Adipose tissue (tissue), 3 donors: ENCODE measurements around the gene CHSY3. TPM values are rescaled to one million over a fixed set of nuclear protein-coding genes. Genes with fewer than 3 reads are reported as not detected.

Source experiments
- H3K27ac ChIP-seq: one replicate; pipeline ENCODE4 v1.5.1; 2013; ENCODE audit warnings: low read depth, low read length
- WGBS, 3 donors: extraction: QIAGEN DNeasy Blood & Tissue Kit; methylation state at CpG; one replicate each; pipeline ENCODE4 v1.1.7; 2013; 5-methylcytosine and 5-hydroxymethylcytosine counted together
- polyA plus RNA-seq, 3 donors: library from polyadenylated mRNA; stranded (reverse); fragments of 200-250 nt; gene quantifications; one replicate each; pipeline ENCODE4 v1.2.3, GENCODE V29; 2013
- donor health status: healthy with polysubstance abuse.
- donor health status: Bipolar disorder and iron deficiency.
- donor health status: healthy.

The CHSY3 gene
- polyA plus RNA-seq, 3 donors: 0.22 to 2.9 (median 0.36) TPM

GRCh38 chr5:130065617-130066016, 161.4 kb downstream of the CHSY3 start:
- 61 to 73% (median 69%) methylated on average over 2 of the region's 2 CpGs for whole genome bisulfite sequencing, 3 donors
- no peak overlapping the region for H3K27ac ChIP-seq

DNA sequence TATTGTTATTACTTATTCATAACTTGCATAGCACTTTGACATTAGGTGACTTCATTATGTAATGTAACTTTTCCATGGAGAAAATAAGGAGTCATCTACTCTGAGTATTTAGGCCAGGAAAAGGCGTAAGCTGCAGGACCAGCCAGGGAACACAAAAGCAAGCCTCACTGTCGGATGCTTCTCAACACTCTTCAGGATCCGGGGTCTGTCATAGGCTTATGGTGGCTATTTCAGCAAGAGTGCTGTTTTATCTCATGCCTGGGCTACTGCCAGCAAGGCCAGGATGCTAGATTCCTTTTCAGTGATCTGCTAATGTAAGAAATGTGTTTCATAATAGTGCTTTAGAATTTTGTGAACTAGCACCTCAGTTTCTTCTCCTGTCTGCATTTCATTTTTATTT, 162.4 kb downstream of the CHSY3 start:
- WGBS, 3 donors: 67 to 84% (median 76%) methylated on average over 3 of the region's 3 CpGs
- no peak overlapping the region for H3K27ac ChIP-seq

GRCh38 chr5:130067364-130067763, 163.1 kb downstream of the CHSY3 start:
- no peak overlapping the region for H3K27ac ChIP-seq

DNA sequence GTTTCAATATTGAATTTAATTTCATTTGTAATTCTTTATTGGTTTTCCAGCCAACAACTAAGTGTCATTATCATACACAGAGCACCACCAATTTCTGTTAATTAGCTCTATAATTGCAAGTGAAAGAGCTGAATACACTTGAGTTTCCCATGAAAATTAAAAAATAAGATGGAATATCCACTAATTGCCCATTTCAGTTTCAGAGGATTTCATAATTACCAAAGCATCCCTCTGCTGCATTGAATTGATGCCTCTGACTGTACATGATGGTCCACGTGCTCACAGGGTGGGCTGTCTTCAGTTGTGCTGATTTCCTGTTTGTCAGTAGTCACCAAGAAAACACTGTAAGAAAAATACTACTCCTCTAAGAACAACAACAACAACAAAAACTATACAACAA, 163.8 kb downstream of the CHSY3 start:
- 73 to 89% (median 88%) methylated on average over 1 of the region's 1 CpG for WGBS, 3 donors
- no peak overlapping the region for H3K27ac ChIP-seq

GRCh38 chr5:130068988-130069387, 164.7 kb downstream of the CHSY3 start:
- 90 to 94% (median 90%) methylated on average over 1 of the region's 1 CpG for whole genome bisulfite sequencing, 3 donors
- no peak overlapping the region for H3K27ac ChIP-seq

DNA sequence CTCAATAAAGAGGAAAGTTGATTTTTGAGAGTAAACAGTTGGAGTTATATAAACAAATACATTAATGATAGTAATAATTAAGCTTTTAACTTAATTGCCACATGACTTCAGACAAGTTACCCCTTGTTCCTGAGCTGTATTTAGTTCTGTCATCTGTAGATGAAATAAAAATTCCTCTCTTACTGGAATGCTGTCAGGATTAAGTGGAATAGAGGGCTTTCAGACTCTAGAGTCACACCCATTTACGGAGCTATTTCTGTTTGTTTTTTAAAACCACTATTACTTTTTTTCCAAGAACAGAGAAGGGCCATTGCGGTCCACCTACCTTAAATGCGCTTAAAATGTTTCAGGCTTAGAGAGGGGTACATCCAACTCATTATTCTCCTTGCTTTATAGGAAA, 170.6 kb downstream of the CHSY3 start:
- no peak overlapping the region for H3K27ac ChIP-seq
- WGBS, 3 donors: 73 to 81% (median 80%) methylated on average over 3 of the region's 3 CpGs

GRCh38 chr5:130077007-130077406, 172.7 kb downstream of the CHSY3 start:
- 87 to 91% (median 89%) methylated on average over 2 of the region's 2 CpGs for WGBS, 3 donors
- H3K27ac ChIP-seq: no peak overlapping the region

DNA sequence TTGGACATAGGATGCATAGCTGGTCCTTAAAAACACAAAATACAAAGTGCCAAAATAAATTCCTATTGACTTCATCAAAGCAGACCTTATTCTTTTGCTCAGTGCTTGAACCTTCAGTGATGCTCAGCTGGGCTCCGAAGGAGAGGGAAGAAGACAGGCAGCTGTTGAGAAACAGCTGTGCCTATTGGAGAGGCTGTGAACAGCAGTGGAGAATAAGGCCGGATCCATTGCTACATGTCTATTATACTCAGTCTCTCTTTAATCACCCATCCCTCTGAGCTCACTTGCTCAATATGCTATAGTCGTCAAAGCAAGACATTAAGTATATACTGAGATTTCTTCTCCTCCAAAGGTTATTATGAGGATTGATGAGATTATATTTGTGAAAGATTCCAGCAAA, 174.4 kb downstream of the CHSY3 start:
- WGBS, 3 donors: 73 to 83% (median 83%) methylated on average over 3 of the region's 3 CpGs
- no peak overlapping the region for H3K27ac ChIP-seq

GRCh38 chr5:130090569-130091270, 186.5 kb downstream of the CHSY3 start:
- 62 to 78% (median 70%) methylated on average over 8 of the region's 8 CpGs for WGBS, 3 donors
- H3K27ac ChIP-seq: no peak overlapping the region

- H3K27ac ChIP-seq: no peak overlapping the region
Observed at GRCh38 chr5:130092991-130093390, 188.7 kb downstream of the CHSY3 start.

DNA sequence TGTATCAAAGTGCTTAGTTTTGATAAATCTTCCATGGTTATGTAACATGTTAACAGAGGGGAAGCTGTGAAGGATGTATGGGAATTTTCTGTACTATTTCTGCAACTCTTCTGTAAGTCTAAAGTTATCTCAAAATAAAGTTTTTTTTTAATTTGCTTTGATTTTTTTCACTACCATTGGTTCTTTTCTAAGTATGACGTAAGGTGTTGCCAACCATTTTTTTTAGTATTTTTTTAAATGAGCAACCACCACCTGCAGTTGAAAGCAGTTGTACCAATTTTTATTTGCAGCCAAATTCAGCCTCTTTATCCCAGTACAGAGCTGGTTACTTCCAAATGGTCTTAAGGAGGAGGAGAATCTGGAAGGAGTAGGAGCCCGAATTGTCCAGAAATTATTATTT, 192.2 kb downstream of the CHSY3 start:
- no peak overlapping the region for H3K27ac ChIP-seq
- 88 to 100% (median 93%) methylated on average over 2 of the region's 2 CpGs for WGBS, 3 donors

GRCh38 chr5:130099008-130099407, 194.7 kb downstream of the CHSY3 start:
- 55 to 67% (median 65%) methylated on average over 2 of the region's 2 CpGs for WGBS, 3 donors
- no peak overlapping the region for H3K27ac ChIP-seq

DNA sequence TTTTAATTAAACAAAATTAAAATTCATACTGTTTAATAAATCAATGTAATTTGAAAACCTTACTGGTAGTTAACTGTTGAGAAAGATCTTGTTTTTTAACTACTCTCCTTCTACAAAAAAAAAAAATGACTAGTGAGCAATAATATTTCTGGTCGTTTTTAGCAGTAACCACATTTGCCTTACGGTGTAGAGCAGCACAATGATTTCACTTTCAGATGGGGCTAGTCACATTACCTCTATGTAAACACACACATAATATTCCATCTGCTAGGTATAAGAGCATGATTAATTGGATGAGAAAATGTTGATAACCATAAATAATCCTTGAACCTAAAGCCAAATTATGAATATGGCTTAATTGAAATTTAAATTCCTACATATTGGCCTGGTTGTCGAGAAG, 198.1 kb downstream of the CHSY3 start:
- H3K27ac ChIP-seq: no peak overlapping the region
- 68 to 80% (median 79%) methylated on average over 3 of the region's 3 CpGs for WGBS, 3 donors

- 91 to 98% (median 95%) methylated on average over 1 of the region's 1 CpG for WGBS, 3 donors
- no peak overlapping the region for H3K27ac ChIP-seq
Observed at GRCh38 chr5:130102960-130103359, 198.7 kb downstream of the CHSY3 start.

DNA sequence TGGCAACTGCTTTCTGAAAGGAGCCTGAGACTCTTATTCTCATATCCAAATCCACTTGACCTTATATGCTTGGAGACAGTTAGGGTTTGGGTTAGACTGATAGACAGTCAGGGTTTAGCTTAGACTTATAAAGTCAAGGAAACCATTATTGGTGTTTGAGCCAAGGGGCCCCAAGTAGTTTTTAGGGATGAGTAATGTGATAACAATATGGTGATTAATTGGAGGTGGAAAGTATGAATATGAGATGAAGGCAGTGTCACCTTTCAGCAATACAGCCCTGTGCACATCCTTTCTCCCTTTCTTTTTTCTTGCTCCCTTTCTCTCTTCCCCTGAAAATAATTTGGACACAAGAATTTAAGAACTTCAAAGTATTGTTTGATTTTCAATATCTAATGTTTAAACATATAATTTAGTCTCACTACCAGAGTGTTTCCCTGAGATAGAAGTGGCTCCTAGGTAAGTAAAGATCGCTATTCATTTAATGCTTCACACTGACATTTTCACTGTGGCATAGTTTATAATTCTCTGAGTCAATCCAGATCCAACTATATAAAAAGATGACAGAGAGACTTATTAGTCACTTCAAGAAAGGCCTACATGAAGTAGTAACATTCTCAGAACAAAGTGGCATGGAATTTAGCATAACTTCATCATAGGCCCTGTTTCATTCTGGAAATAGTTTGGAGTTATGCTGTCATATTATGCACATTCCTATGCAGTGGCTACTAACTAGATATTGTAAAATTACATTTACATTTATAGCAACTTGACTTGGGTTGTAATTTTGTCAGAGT, 200.8 kb downstream of the CHSY3 start:
- no peak overlapping the region for H3K27ac ChIP-seq
- WGBS, 3 donors: 88 to 93% (median 90%) methylated on average over 1 of the region's 1 CpG

GRCh38 chr5:130106480-130106879, 202.2 kb downstream of the CHSY3 start:
- H3K27ac ChIP-seq: no peak overlapping the region

- no peak overlapping the region for H3K27ac ChIP-seq
- 32 to 61% (median 49%) methylated on average over 1 of the region's 1 CpG for WGBS, 3 donors
Observed at GRCh38 chr5:130109152-130109551, 204.9 kb downstream of the CHSY3 start.

DNA sequence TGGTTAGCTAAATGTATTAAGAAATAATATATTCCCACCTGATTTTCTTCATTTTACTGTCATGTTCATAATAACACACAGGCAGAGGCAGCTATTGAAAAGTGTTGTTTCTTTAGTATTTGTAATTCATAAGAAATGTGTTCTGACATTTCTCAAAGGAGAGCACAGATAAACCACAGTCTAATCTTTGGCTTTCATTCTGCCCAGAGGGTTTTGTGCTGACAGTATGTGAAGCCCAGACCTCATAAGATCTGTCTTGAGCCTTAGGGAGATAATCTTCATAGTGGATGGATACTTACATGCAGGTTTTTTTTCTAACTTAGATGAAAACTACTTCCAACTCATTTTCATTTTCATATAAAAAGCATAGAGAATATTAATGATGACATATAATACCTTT, 206.1 kb downstream of the CHSY3 start:
- H3K27ac ChIP-seq: no peak overlapping the region

- 63 to 91% (median 88%) methylated on average over 3 of the region's 3 CpGs for WGBS, 3 donors
- no peak overlapping the region for H3K27ac ChIP-seq
Observed at GRCh38 chr5:130111746-130112145, 207.5 kb downstream of the CHSY3 start.

- 65 to 88% (median 87%) methylated on average over 4 of the region's 4 CpGs for WGBS, 3 donors
- H3K27ac ChIP-seq: no peak overlapping the region
Observed at GRCh38 chr5:130112246-130112645, 208.0 kb downstream of the CHSY3 start.
